ENCODE results near the gene FRAS1.

DNA sequence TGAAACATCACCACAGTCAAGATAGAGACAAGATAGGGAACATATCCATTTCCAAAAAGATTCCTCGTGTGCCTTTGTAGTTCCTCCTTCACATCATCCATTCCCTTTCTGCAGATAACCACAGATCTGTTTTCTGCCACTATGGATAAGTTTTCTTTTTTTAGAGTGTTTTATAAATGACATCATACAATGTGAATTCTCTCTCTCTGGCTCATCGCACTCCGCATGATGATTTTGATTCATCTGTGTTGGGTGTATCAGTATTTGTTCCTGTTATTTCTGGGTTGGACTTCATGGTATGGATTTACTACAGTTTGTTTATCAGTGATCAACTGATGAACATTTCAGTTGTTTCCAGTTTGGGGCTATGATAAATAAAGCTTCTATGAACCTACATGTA is 471.2 kb downstream of the FRAS1 start:
- TF ChIP-seq POLR2AphosphoS5 (IDR thresholded peaks at IDR 0.05; ENCODE audit: borderline replicate concordance, low read depth, low read length) (no peak), EZH2 (IDR thresholded peaks at IDR 0.05) (no peak), FOXP2 (optimal IDR thresholded peaks at IDR 0.05; ENCODE audit: control extremely low read depth, extremely low read length, insufficient read depth) (no peak)
